HG02885 (cell line): ENCODE results near the gene RAD9B.
A peak's percentile ranks its signal among the peaks of the same experiment; 100 is the strongest.
"Not testable (repeated sequence)": the region's sequence is repeated elsewhere in the genome, so short reads cannot be mapped to it uniquely, and the experiment has no call there.

Experiments
- ATAC-seq: cut with Tn5 transposase; IDR thresholded peaks from one replicate; pipeline ENCODE4 v1.9.1; 2021; ENCODE audit warnings: mild to moderate bottlenecking; ENCODE audit not compliant: unreplicated experiment, poor library complexity

Gene RAD9B

DNA sequence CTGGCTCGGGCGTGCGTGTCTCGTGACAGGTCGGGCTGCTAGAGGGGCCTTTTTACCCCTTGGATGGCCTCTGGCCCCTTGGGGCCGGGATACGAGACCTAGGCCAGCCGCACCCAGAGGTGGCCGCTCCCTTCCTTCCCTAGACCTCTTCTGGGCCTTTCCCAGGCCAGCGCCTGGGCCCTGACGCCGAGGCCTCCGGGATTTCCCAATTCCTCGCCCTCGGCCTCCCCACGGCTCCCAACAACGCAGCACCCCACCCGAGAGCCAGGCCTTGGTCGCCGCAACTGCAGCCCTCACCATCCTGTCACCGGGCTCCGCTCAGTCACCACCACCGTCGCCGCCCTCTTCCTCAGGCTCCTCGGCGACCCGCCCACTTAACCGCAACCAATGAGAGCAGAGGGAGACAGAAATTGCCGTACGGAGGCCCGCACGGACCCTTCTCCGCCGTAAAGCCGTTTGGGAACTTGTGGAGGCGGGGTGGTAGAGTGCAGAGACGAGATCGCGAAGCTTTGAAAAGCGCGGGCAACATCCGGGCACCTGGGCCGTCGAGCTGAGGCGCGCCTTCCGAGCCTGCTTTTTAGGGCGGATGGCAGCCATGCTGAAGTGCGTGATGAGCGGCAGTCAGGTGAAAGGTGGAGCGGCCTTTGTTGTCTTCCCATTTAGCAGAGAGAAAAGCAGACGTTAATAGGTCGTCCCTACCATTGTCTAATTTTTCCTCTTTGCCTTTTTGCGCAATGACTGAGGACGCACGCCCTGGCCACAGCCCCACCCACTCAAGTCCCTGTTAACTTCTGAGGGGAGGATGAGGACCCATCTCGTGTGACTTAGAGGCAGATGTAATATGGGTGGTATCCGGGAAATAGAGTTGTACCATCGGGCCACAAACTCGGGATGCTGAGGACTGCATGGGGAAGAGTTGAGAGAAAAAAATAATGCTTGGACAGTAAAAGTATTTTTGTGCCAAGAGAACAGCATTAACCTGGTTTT lies at the start of gene RAD9B, which contains the start of gene VPS29:
TSS of gene RAD9B (plus strand) at position 580 of the 987 bp plus-strand sequence. CDS start at position 587, 7 bp downstream.
TSS of gene VPS29 (minus strand) at position 360 of the 987 bp plus-strand sequence. CDS start at position 300, 60 bp downstream.
- ATAC-seq = peak; percentile 95

DNA sequence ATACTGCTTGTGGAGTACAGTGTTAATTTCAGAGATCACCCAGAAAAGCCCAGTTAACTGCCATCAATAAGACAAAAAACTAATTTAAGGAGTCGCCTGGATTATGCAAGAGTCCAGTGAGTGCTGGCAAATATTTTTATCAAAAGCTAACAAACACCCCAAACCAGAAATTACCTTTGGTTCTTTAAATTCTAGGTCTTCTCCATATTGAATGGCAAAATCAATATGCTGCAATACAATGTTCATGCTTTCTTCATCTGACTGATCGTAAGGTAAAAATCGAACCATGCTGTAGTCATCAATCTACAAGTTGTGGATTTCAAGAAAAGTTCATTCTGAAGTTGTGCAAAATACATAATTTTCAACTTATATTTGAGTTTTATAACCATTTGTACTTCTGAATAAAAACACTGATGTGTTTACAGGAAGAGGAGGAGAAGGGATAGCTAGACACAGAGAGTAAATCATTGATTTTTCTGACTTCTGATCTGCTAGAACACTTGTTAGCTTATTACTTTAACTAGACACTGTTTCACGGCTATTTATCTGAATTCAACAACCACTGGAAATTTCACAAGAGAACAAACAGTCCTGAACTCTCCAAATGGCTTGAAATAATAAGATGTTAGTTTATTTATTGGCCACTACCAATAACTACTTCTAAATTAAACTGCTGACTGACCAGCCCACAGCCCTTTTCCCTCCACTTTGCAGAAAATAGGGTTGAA lies 48.4 kb upstream of the RAD9B start:
- ATAC-seq = no peak

DNA sequence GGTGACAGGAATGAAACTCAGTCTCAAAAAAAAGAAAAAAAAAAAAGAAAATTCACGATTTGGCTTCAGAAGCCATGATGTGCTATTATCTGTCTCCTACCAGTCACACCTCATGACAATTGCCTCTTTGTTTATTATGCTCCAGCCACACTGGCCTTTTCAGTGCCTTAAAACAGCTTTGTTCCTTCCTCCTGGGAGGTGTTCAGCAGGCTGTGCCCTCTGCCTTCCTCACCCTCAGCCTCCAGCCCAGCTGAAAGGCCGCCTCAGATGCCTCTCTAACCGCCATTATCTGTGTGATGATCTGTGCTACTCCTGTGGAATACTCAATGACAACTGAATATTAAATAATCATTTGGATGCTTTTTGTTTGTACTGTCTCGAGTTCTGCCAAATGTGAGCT lies 43.4 kb upstream of the RAD9B start:
- ATAC-seq = no peak

DNA sequence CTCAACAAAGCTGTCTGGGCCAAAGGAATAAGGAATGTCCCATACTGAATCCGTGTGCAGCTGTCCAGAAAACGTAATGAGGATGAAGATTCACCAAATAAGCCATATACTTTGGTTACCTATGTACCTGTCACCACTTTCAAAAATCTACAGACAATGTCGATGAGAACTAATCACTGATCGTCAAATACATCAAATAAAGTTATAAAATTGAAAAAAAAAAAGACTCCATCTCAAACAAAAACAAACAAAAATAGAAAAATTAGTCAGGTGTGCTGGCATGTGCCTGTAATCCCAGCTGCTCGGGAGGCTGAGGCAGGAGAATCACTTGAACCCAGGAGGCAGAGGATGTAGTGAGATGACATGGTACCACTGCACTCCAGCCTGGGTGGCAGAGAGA lies 40.9 kb upstream of the RAD9B start:
- ATAC-seq = not testable (repeated sequence)

DNA sequence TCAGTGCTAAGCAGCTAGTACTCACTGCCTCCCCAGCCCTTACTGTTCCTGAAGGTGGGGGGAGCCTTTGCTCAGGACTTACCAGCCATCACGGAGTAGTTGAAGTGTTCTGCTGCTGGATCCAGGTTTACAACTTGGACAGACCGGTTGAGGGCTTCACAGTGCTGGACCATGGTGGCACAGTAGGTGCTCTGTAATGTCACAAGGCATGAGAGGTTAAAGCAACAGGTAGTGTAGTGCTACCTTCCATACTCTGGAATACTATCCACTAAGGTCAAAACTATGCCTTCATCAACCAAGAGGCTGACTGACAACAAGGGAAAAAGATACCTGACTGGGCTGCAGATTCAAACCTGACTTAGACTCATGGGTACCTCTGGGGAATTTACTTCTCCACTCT lies 37.1 kb upstream of the RAD9B start:
- ATAC-seq = no peak

DNA sequence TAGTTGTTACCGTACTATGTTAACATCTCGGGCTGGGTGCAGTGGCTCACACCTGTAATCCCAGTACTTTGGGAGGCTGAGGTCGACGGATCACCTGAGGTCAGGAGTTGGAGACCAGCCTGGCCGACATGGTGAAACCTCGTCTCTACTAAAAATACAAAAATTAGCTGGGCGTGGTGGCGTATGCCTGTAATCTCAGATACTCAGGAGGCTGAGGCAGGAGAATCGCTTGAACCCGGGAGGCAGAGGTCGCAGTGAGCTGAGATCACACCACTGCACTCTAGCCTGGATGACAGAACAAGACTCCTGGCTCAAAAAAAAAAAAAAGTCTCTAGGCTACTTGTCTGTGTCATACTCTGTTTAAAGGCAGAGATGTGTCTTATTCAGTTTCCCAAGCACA lies 36.4 kb upstream of the RAD9B start:
- ATAC-seq = not testable (repeated sequence)

DNA sequence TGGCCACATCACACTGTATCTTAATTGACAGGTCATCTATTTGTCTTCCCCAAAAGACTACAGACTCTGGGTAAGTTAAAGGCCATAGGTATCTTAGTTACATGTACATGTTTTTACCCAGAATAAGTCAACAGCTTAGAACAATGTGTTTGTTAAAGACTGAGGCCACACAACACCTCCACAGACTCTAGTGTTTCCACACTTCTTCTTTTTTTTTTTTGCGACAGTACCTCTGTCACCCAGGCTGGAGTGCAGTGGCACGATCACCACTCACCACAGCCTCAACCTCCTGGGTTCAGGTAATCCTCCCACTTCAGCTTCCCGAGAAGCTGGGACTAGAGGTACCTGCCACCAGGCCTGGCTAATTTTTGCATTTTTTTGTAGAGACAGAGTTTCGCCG lies 35.3 kb upstream of the RAD9B start:
- no peak for ATAC-seq

DNA sequence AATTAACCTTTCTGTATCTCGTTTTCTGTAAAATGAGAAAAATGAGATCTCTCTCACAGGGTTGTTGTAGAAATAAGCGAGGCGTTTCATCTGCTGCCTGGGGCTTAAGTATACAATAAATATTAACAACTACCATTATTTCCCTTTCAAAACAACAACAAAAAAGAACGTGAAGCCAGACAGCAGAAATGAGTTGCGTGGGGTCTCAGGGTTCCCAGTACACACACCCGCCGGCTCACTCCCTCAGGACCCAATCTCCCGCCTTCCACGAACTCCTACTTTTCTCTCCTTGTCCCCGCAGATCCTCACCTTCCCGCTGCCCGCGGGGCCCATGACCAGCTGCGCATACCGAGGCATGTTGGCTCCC lies 34.3 kb upstream of the RAD9B start:
- ATAC-seq = no peak

DNA sequence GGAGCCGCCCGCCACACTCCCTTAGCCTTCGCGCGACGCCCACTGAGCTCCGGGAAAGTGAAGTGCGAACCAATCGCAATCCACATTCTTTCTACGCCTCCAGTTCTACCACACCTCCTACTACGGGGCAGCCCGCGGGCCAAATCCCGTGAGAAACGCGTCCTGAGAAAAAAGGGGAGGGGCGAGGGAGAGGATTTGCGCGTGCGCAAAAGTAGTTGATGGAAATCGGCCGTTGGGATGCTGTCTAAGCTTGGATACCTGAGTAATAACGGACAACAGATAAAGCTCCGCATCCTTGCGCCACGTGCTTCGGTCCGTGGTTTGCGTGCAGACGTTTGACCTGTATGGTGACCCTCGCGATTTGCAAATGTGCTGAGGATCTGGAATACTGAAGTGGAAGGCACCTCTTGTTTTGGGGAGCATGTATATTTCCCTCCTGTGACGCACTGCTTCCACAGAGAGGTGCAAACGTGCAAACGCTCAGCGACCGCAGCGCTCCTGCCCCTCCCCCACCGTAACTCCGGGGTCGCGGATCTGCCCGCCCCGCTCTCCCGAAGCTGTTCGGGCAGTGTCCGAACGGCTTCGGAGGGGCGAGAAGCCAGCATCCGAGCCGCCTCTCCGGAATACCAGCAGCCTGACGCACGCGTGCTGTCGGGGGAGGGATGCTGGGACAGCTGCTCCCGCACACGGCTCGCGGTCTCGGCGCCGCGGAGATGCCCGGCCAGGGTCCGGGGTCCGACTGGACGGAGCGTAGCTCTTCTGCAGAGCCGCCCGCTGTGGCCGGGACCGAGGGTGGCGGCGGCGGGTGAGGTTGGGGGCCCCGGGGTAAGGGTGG lies 33.7 kb upstream of the RAD9B start, which contains the start of the genes FAM216A and GPN3:
TSS of gene FAM216A (plus strand) at position 632 of the 835 bp plus-strand sequence. CDS start at position 663, 31 bp downstream.
TSS of gene GPN3 (minus strand) at position 44 of the 835 bp plus-strand sequence. CDS start 54 bp downstream, outside the sequence.
- ATAC-seq = peak; percentile 82

DNA sequence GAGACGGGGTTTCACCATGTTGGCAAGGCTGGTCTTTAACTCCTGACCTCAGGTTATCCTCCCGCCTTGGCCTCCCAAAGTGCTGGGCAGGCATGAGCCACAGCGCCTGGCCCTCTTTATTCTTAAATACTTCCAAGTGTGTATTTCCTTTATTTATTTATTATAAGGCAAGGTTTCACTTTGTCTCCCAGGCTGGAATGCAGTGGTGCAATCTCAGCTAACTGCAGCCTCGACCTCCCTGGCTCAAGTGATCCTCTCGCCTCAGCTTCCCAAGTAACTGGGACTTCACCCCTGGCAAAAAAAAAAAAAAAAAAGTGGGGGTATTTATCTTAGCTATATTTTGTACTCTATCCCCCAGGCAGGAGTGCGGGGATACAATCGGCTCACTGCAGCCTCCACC lies 26.7 kb upstream of the RAD9B start:
- no peak for ATAC-seq

DNA sequence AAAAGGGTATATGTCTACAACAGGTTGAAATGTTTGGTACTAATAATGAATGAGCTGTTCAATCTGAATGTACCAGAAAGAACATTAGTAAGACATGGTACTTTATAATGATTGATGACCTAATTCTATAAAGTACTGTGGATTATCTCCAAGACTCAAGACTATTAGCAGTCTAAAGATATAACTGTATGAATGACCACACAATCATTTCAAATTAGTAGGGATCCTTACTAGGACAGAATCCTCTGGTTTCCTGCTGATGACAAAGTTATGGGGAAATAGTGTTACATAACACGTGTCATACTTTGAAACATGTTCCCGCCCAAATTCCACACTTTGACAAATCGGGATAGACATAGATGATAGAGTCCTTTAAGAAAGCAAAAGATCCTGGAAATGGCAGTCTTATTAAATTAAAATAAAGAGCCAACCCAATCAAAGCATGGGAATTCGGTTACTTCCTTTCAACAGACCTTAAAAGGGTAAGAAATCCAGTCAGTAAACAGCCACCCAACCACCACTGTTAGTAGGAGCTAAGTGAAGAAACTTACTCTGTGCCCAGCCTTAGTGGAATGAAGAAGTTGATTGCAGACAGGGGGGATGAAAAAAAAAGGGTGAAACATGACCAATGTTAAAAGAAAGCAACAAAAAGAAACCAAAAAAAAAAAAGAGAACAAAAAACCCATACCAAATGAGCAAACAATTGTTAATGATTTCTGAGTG lies 3.0 kb upstream of the RAD9B start:
- no peak for ATAC-seq

DNA sequence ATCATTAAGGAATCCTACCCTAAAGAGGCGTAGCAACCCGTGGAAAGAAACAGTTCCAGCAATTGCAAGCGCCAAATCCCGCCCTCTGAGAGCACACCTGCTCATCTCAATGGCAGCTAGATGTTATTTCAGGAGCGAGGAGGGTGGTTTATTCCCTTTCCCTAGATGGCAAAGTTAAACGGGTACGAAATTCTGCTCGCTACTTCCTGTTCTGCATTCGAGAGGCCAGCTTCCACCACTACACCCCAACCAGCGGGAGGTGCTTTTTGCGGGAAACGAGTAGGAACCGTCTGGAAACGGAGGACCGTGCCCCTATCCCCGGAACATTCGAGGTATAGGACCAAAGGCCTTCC lies 756 bp upstream of the RAD9B start:
- peak; percentile 2 for ATAC-seq

DNA sequence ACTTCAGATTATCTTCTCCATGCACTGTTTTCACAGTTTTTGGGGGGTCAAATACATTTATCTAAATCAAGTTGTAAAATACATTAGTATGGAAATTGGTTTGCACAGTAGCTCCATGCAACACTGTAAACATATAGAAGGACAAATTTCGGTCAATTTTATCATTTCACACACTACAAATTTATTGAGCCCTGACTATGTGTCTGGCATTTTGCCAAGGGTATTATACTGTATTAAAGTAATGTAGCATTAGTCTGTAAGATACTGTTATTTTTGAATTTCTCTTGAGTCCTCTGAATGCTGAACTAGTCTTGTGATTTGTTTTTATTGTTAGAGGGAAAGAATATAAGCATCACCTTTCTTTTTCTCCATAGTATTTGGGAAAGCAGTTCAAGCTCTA lies 1.3 kb downstream of the RAD9B start:
- no peak for ATAC-seq

DNA sequence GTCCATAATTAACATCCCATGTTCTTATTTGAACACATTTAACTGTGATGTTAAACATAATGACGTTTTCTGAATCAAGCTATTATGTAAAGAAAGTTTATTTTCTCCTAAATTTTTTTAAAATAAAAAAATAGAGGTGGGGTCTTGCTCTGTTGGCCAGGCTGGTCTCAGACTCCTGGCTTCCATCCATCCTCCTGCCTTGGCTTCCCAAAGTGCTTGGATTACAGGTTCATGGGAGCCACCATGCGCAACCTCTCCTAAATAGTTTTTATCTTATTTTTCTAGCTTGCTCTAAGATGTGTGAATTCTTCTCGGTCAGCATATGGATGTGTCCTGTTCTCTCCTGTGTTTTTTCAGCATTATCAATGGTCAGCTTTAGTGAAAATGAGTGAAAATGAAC lies 3.2 kb downstream of the RAD9B start:
- ATAC-seq = no peak

DNA sequence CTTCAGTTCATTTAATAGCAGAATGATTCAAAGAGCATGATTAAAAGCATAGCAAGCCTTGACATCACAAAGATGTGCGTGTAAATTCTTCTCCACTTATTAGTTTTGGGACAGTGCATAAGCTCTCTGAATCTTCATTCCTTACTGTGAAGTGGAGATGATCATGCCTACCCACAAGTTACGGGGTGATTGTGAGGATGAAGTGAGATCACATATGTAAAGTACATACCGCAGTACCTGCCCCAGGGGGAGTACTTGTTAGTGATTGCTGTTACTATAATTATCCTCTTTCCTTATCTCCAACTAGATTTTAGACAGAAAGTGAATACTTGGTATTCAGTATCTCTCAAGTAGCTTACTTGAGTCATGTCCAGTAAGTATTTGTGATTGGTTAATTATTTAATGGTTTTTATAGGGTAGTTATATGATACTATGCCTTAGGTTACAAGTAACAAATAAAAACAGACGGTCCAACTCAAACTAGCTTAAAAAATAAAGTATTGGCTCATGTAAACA lies 6.0 kb downstream of the RAD9B start:
- no peak for ATAC-seq

DNA sequence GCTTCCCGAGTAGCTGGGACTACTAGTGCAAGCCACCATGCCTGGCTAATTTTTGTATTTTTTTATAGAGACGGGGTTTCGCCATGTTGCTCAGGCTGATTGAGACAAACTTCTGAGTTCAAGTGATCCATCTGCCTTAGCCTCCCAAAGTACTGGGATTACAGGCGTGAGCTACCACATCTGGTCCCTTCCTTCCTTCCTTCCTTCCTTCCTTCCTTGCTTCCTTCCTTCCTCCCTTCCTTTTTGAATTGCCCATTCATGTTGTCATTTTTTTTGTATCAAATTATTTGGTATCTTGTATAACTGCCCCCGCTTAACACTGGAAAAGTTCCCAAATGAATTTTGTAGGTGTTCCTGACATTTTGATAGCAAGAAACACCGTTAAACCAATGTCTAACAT lies 11.7 kb downstream of the RAD9B start:
- ATAC-seq = no peak

DNA sequence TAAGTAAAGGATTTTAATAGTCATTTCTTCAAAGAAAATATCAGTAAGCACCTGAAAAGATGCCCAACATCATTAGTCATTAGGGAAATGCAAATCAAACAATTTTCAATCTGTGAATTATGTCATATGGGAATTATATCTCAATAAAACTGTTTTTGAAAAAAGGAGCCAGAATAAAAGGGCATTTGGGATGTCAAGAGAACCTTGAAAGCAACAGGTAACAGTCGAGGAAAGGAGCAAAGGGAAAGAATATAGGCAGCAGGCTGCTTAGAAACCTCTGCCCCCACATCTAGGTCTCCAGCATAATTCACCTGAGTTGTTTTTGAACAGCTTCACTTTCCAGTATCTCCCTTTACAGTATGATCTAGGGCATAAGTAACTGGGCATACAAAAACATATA lies 12.2 kb downstream of the RAD9B start:
- no peak for ATAC-seq

DNA sequence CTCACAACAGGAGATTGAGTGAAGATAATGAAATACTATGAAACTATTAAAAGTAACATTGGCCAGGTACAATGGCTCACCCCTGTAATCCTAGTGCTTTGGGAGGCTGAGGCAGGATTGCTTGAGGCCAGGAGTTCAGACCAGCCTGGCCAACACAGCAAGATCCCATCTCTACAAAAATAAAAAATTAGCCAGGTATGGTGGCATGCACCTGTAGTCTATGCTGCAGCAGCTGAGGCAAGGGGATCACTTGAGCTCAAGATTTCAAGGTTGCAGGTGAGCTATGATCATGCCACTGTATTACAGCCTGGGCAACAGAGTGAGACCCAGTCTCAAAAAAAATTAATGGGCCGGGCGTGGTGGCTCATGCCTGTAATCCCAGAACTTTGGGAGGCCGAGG lies 14.9 kb downstream of the RAD9B start:
- no peak for ATAC-seq

DNA sequence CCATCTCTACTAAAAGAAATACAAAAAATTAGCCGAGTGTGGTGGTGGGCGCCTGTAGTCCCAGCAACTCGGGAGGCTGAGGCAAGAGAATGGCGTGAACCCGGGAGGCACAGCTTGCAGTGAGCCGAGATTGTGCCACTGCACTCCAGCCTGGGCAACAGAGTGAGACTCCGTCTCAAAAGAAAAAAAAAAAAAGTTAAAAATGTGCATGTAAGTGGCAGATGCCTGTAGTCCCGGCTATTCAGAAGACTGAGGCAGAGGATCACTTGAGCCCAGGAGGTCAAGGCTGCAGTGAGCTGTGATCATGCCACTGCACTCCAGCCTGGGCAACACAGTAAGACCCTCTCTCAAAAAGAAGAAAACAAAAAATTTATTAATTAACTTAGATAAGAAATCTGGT lies 15.9 kb downstream of the RAD9B start:
- not testable (repeated sequence) for ATAC-seq
